Stimulated activated CD8-positive, alpha-beta memory T cell treated with anti-CD3 and anti-CD28 coated beads, Interleukin-15, amount 100 ng/mL, for 1 hour (primary cell): ENCODE results near the gene MAFG.

ENCODE experiments used
- DNase-seq: peaks from one replicate; pipeline ENCODE4 v3.0.0-alpha.2; 2020; ENCODE audit warnings: low read depth

Gene MAFG

GRCh38 chr17:81898029-81898866, 29.3 kb downstream of the MAFG start:
- no peak for DNase-seq

GRCh38 chr17:81895400-81895799, 32.1 kb downstream of the MAFG start:
- DNase-seq = no peak

GRCh38 chr17:81891303-81891552, 36.3 kb downstream of the MAFG start:
- no peak for DNase-seq

GRCh38 chr17:81890447-81891302, 36.9 kb downstream of the MAFG start:
- DNase-seq = no peak

GRCh38 chr17:81889602-81890001, 37.9 kb downstream of the MAFG start:
- no peak for DNase-seq

- no peak for DNase-seq
Observed at GRCh38 chr17:81888988-81889595, 38.4 kb downstream of the MAFG start.

GRCh38 chr17:81888105-81888987, 39.2 kb downstream of the MAFG start:
- no peak for DNase-seq

- no peak for DNase-seq
Observed at GRCh38 chr17:81885869-81886548, 41.5 kb downstream of the MAFG start.

GRCh38 chr17:81885454-81885853, 42.1 kb downstream of the MAFG start:
- DNase-seq = no peak

GRCh38 chr17:81884968-81885367, 42.6 kb downstream of the MAFG start:
- DNase-seq = no peak

GRCh38 chr17:81884520-81884919, 43.0 kb downstream of the MAFG start:
- DNase-seq = no peak

- DNase-seq = no peak
Observed at GRCh38 chr17:81879121-81879520, 48.4 kb downstream of the MAFG start.

GRCh38 chr17:81878294-81878693, 49.2 kb downstream of the MAFG start:
- no peak for DNase-seq

- DNase-seq = no peak
Observed at GRCh38 chr17:81877569-81877968, 50.0 kb downstream of the MAFG start.

- peak; percentile 91 for DNase-seq
Observed at GRCh38 chr17:81871387-81872230, 55.9 kb downstream of the MAFG start.

GRCh38 chr17:81870981-81871386, 56.6 kb downstream of the MAFG start, which contains the start of gene ARHGDIA:
TSS of gene ARHGDIA (minus strand) at chr17:81871337. CDS start at chr17:81869930, 1,407 bp downstream.
- no peak for DNase-seq

- DNase-seq = no peak
Observed at GRCh38 chr17:81870131-81870980, 57.2 kb downstream of the MAFG start.

- no peak for DNase-seq
Observed at GRCh38 chr17:81869221-81870130, 58.1 kb downstream of the MAFG start.
